Neural progenitor cell (in vitro differentiated cells): ENCODE data around the gene DDC. TPM values are rescaled to one million over a fixed set of nuclear protein-coding genes. Genes with fewer than 3 reads are reported as not detected.

Experiments used
- DNase-seq: peaks from one replicate; pipeline ENCODE4 v3.0.0-alpha.2; 2016; ENCODE audit warnings: low spot score
- H2AFZ ChIP-seq: fragments of 200-600 bp; sonication (generic); replicated peaks from 2 replicates; pipeline ENCODE4 v1.6.1; 2016; ENCODE audit warnings: antibody characterized with exemption
- H3F3A ChIP-seq: fragments of 200-600 bp; sonication (generic); 2 replicates; pipeline ENCODE4 v1.6.1; 2016; ENCODE audit warnings: antibody characterized with exemption, low read depth
- H3K27ac ChIP-seq: fragments of 200-600 bp; sonication (generic); 2 replicates; pipeline ENCODE4 v1.5.1; 2016; ENCODE audit warnings: mild to moderate bottlenecking
- H3K27me3 ChIP-seq: fragments of 200-600 bp; sonication (generic); 2 replicates; pipeline ENCODE4 v1.6.1; 2016; ENCODE audit warnings: mild to moderate bottlenecking, moderate library complexity
- H3K36me3 ChIP-seq: fragments of 200-600 bp; sonication (generic); 2 replicates; pipeline ENCODE4 v1.5.1; 2016
- H3K4me1 ChIP-seq: fragments of 200-600 bp; sonication (generic); 2 replicates; pipeline ENCODE4 v1.6.1; 2016; ENCODE audit warnings: mixed run types
- H3K4me2 ChIP-seq: fragments of 200-600 bp; sonication (generic); 2 replicates; pipeline ENCODE4 v1.6.1; 2016
- H3K4me3 ChIP-seq: fragments of 200-600 bp; sonication (generic); 2 replicates; pipeline ENCODE4 v1.5.1; 2016
- H3K79me2 ChIP-seq: fragments of 200-600 bp; sonication (generic); 2 replicates; pipeline ENCODE4 v1.6.1; 2016; ENCODE audit warnings: low read depth
- H3K9ac ChIP-seq: fragments of 200-600 bp; sonication (generic); 2 replicates; pipeline ENCODE4 v1.6.1; 2016
- H3K9me3 ChIP-seq: fragments of 200-600 bp; sonication (generic); 2 replicates; pipeline ENCODE4 v1.5.1; 2016; ENCODE audit warnings: low read depth
- H4K20me1 ChIP-seq: fragments of 200-600 bp; sonication (generic); 2 replicates; pipeline ENCODE4 v1.6.1; 2016; ENCODE audit warnings: low read depth
- H3K27ac Mint-ChIP-seq: 3 replicates; pipeline ENCODE4 v1.8.0; 2021; ENCODE audit warnings: mixed read lengths
- H3K27me3 Mint-ChIP-seq: 2 replicates; pipeline ENCODE4 v1.8.0; 2022; ENCODE audit warnings: low read depth, mild to moderate bottlenecking, inconsistent platforms, moderate library complexity, mixed read lengths; ENCODE audit not compliant: insufficient read depth
- H3K36me3 Mint-ChIP-seq: 3 replicates; pipeline ENCODE4 v1.8.0; 2021; ENCODE audit warnings: mixed read lengths
- H3K4me1 Mint-ChIP-seq: 3 replicates; pipeline ENCODE4 v1.8.0; 2021; ENCODE audit warnings: mixed read lengths
- H3K4me3 Mint-ChIP-seq: 3 replicates; pipeline ENCODE4 v1.8.0; 2021; ENCODE audit warnings: mild to moderate bottlenecking, moderate library complexity, mixed read lengths
- H3K9me3 Mint-ChIP-seq: 3 replicates; pipeline ENCODE4 v1.8.0; 2020; ENCODE audit warnings: mixed read lengths
- EZH2 ChIP-seq: fragments of 200-600 bp; sonication (generic); IDR thresholded peaks from 2 replicates; pipeline ENCODE4 v1.6.1; 2017; ENCODE audit warnings: antibody characterized with exemption, mild to moderate bottlenecking, moderate library complexity
- EZH2phosphoT487 ChIP-seq: fragments of 200-600 bp; sonication (generic); IDR thresholded peaks from 2 replicates; pipeline ENCODE4 v1.6.1; 2017; ENCODE audit warnings: antibody characterized with exemption
- total RNA-seq: library from RNA; depleted of rRNA; stranded (reverse); fragments of >200 nt; gene quantifications from 2 replicates; pipeline ENCODE4 v1.2.3, GENCODE V29; 2015; ENCODE audit warnings: low replicate concordance
- TF ChIP-seq, protein P1 (sequence below): fragments of 200-600 bp; sonication (generic); IDR thresholded peaks from 2 replicates; pipeline ENCODE4 v1.5.1; 2017; ENCODE audit warnings: antibody characterized with exemption, mild to moderate bottlenecking

Gene DDC
- total RNA-seq, 1 donor from 2014 or later = not detected

DNA sequence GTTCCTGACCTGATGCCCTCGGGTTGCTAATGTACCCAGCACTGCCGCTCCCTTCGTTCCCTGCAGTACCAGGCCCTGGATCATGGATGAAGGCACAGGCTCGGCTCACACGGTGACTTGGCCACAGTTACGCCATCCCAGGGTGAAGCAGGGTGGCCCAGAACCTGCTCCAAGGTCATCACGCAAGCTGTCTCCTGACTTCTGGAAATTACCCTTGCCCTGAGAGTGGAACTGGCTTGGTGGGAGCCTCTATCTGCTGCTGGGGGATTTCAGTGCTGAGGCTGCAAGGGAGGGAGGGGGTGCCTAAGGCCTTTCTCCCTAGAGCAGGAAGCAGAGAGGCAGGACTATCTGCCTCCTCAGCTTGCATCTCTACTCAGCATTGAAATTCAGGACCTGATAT is 151.6 kb downstream of the DDC start:
- H3K9me3 ChIP-seq = no peaks in the 10 kb centered on the region
- no peak overlapping the region for H3K4me3 Mint-ChIP-seq
- H2AFZ ChIP-seq = no peak overlapping the region
- H4K20me1 ChIP-seq = no peaks in the 10 kb centered on the region
- no peaks in the 10 kb centered on the region for H3K4me1 ChIP-seq
- peaks cover 8% of the 10 kb centered on the region for H3K27me3 Mint-ChIP-seq
- no peaks in the 10 kb centered on the region for H3K27me3 ChIP-seq
- TF ChIP-seq, protein P1, sequence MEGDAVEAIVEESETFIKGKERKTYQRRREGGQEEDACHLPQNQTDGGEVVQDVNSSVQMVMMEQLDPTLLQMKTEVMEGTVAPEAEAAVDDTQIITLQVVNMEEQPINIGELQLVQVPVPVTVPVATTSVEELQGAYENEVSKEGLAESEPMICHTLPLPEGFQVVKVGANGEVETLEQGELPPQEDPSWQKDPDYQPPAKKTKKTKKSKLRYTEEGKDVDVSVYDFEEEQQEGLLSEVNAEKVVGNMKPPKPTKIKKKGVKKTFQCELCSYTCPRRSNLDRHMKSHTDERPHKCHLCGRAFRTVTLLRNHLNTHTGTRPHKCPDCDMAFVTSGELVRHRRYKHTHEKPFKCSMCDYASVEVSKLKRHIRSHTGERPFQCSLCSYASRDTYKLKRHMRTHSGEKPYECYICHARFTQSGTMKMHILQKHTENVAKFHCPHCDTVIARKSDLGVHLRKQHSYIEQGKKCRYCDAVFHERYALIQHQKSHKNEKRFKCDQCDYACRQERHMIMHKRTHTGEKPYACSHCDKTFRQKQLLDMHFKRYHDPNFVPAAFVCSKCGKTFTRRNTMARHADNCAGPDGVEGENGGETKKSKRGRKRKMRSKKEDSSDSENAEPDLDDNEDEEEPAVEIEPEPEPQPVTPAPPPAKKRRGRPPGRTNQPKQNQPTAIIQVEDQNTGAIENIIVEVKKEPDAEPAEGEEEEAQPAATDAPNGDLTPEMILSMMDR = no peak
- no peak for TF ChIP-seq EZH2phosphoT487
- TF ChIP-seq EZH2 = no peak
- H3K4me3 ChIP-seq = no peak overlapping the region
- H3K36me3 Mint-ChIP-seq = no peaks in the 10 kb centered on the region
- no peak overlapping the region for H3K9ac ChIP-seq
- H3F3A ChIP-seq = peaks cover under 1% of the 10 kb centered on the region
- H3K4me1 Mint-ChIP-seq = no peaks in the 10 kb centered on the region
- H3K9me3 Mint-ChIP-seq = no peaks in the 10 kb centered on the region
- no peak overlapping the region for H3K27ac ChIP-seq
- no peak overlapping the region for H3K4me2 ChIP-seq
- H3K36me3 ChIP-seq = no peaks in the 10 kb centered on the region
- no peaks in the 10 kb centered on the region for H3K79me2 ChIP-seq
- no peak overlapping the region for H3K27ac Mint-ChIP-seq
- no peak for DNase-seq

DNA sequence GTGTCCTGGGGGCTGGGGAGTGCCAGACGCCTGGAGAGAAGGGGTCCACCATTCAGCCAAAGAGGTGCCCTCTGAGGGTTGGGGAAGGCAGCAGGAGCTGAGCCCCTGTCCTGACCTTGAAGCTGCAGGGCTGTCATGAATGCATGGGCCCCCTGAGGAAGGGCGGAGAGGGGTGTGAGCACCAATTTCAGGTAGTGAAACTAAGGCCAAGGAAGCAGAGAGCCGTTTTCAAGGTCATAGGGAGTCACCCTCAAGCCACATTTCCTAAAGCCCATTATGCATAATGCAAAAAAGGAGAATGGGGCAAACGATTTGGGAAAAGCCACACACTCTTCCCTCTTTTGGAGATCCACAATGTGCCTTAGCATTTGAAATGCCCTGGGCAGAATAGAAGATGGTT is 152.2 kb downstream of the DDC start:
- no peak overlapping the region for H3K27ac Mint-ChIP-seq

DNA sequence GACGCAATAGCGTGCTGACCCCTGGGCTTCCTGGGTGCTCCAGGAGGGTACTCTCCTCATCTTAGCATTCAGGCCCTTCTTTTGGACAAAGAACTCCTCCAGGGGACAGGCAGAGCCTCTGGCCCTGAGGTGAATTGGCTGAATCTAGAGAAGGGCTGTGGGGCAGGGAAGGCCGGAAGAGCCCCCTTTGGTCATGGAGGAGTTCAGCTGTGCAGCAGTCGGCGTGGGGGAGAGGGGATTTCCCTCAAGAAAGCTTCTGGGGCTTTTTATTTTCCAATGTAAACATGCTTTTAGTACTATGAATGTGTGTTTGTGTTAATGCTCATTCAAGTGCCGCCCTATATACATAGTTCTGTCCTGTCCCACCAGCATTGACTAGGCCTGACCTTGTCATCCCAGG is 153.9 kb downstream of the DDC start:
- H3K27ac ChIP-seq = no peak overlapping the region
- H3K9ac ChIP-seq = no peak overlapping the region
- no peaks in the 10 kb centered on the region for H3K79me2 ChIP-seq
- no peak overlapping the region for H3K27ac Mint-ChIP-seq
- H3K36me3 Mint-ChIP-seq = no peaks in the 10 kb centered on the region
- no peaks in the 10 kb centered on the region for H3F3A ChIP-seq
- no peaks in the 10 kb centered on the region for H3K27me3 ChIP-seq
- H3K9me3 Mint-ChIP-seq = no peaks in the 10 kb centered on the region
- H2AFZ ChIP-seq = no peak overlapping the region
- no peak for DNase-seq
- no peaks in the 10 kb centered on the region for H3K36me3 ChIP-seq
- no peaks in the 10 kb centered on the region for H3K9me3 ChIP-seq
- no peak overlapping the region for H3K4me3 Mint-ChIP-seq
- no peak overlapping the region for H3K4me2 ChIP-seq
- H3K4me3 ChIP-seq = no peak overlapping the region
- H3K27me3 Mint-ChIP-seq = peaks cover 10% of the 10 kb centered on the region
- H3K4me1 ChIP-seq = no peaks in the 10 kb centered on the region
- TF ChIP-seq, protein P1 = no peak
- TF ChIP-seq EZH2 = no peak
- TF ChIP-seq EZH2phosphoT487 = no peak
- no peaks in the 10 kb centered on the region for H4K20me1 ChIP-seq
- H3K4me1 Mint-ChIP-seq = no peaks in the 10 kb centered on the region

More for the DNA sequence above, 152.2 kb downstream of the DDC start:
- Histone ChIP-seq H3K9me3 (no peaks in the 10 kb centered on the region), H3K4me1 (no peaks in the 10 kb centered on the region), H3K4me2 (no peak overlapping the region), H2AFZ (no peak overlapping the region), H3K4me3 (no peak overlapping the region), H3K27ac (no peak overlapping the region), H4K20me1 (no peaks in the 10 kb centered on the region), H3K36me3 (no peaks in the 10 kb centered on the region), H3F3A (no peaks in the 10 kb centered on the region), H3K79me2 (no peaks in the 10 kb centered on the region), H3K9ac (no peak overlapping the region), H3K27me3 (no peaks in the 10 kb centered on the region)
- H3K9me3 Mint-ChIP-seq = no peaks in the 10 kb centered on the region
- no peaks in the 10 kb centered on the region for H3K36me3 Mint-ChIP-seq
- H3K4me1 Mint-ChIP-seq = no peaks in the 10 kb centered on the region
- DNase-seq = no peak
- TF ChIP-seq EZH2 = no peak
- TF ChIP-seq, protein P1 = no peak
- TF ChIP-seq EZH2phosphoT487 = no peak
- peaks cover 8% of the 10 kb centered on the region for H3K27me3 Mint-ChIP-seq
- no peak overlapping the region for H3K4me3 Mint-ChIP-seq
